HG03108 (cell line): Measurements from ENCODE around the gene TESK1.
"Not testable (repeated sequence)": the region's sequence is repeated elsewhere in the genome, so short reads cannot be mapped to it uniquely, and the experiment has no call there.

ENCODE experiments used
- ATAC-seq: cut with Tn5 transposase; IDR thresholded peaks from one replicate; pipeline ENCODE4 v1.9.1; 2021; ENCODE audit warnings: moderate library complexity; ENCODE audit not compliant: unreplicated experiment

Gene TESK1

GRCh38 chr9:35612843-35613242 is 7.8 kb downstream of the TESK1 start:
- no peak for ATAC-seq

DNA sequence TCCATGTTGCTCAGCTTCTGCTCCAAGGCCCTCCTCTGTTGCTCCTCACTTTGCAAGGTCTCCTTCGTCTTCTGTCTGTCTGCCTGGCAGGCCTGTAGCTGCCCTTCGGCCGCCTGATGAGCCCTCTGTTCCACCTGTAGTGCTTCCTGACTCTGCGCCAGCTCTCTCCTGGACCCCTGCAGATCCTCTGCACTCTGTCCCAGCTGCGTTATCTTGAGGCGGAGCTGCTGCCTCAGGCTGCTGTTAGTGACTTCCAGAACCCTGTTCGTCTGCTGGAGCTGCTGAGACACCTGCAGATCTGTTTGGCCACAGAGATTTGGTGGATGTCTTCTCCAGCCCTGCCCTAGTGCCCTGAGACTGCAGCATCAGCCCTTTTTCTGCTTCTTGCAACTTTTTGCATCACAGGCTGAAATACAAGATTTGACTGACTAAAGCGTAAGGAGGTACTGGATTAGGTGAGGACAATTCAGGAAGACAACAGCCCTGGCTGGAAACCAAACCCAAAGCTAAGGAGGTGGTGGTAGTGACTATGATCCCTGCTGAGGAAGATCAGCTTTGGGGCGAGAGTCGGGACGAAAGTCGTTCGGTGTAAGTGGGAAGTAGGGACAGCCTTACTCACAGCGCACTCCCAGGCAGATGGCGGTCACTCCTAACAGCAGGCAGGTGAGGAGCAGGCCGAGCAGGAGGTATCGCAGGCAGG is 11.1 kb downstream of the TESK1 start:
- ATAC-seq: no peak

DNA sequence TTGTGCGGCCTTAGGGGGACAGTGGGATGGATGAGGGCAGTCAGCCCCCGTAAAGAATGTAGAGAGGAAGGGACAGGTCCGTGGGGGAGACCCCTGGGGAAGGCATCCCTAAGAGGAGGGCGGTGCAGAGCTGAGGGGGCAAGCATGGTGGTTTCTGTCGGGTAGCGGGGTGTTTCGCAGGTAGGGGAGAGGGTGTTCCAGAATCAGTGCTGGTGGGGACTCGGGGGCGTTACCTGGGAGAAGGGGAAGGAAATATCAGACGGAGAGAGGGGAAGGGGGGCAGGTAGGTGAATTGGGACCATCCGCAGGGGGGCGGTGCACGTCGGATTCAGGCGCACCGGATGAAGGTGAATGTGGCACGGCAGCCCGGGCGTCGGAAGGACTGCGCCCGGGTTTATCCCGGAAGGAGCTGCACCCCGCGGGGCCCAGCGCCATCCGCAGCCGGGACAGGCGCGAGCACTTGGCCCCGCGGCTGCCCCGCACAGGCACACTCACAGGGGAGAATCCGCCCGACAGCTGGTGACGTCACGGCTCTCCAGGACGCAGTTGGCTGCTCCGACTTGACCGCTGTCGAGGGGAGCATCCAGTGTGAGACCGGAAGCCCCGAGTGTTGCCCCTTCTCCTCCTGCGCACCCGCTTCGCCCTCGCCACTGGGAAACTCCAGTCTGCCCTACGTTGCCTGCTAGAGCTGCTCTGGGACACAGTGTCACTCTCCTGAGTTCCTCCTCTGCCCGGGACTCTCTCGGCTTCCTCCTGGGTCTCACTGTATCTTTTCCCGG is 11.8 kb downstream of the TESK1 start:
- no peak for ATAC-seq

- ATAC-seq: no peak
Observed at GRCh38 chr9:35617548-35617947, 12.5 kb downstream of the TESK1 start.

GRCh38 chr9:35618325-35618727 is 13.3 kb downstream of the TESK1 start, which contains the start of gene CD72:
CD72 (minus strand) TSS chr9:35618413; CDS start chr9:35618303, 110 bp downstream.
- ATAC-seq: no peak

DNA sequence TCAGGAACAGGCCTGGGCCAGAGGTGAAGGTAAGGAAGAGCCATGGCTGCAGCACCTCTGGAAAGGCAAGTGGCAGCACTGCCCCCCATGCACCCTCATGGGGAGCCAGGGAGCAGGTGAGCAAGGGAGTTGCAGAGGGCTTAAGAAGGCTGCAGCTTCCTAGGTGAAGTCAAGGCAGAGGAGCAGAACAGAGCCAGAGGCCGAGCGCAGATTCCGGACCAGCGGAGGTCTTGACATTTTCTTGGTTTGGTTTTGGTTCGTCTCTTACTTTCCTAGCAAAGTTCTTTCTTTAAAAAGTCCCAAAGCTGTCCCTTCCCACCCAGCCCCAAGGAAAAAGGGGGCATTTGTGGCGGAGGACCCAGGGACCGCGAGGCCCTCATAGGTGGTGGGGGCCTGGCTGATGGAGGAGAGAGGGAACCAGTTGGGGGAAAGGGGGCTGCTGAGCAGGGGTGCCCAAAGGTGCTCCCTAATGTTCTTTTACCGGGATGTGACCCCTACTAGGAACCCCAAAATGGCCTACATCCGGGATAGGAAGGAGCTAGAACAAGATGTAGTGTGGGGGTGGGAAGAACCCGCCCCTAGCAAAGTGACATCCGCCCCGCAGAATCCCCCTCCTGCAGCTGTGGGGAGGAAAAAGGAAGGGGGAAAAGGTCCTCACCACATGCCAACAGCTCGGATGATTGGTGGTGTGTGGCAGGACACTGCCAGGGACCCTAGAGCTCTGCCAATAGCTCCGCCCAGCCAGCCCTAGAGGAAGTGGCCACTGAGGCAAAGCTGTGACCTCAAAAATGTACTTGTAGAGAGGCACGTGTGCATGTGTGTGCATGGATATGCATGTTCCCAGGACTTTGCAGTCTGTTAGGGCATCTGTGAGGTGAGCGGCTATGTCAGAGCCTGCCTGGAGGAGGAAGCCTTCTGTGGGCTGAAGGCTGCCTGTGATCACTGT is 14.1 kb downstream of the TESK1 start:
- peak; percentile 57 for ATAC-seq

DNA sequence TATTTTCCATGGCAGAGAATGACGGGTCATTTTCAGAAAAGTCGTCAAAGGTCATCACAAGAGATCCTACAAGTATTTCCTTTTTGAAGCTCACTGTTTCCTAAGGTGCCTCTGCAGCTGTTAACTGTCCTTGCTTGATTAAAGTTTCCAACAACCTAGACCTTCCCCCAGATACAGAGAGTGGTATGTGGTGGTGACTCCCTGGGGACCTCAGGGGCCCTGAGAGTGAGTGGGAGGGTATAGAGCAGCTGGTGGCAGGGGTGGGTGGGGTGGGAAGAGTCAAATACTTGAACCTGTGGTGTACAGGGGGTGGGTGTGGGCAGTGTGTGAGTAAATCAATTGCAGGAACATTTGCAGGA is 14.7 kb downstream of the TESK1 start:
- peak; percentile 41 for ATAC-seq

GRCh38 chr9:35627575-35627974 is 22.5 kb downstream of the TESK1 start:
- no peak for ATAC-seq

- ATAC-seq: no peak
Observed at GRCh38 chr9:35628389-35628991, 23.4 kb downstream of the TESK1 start.

DNA sequence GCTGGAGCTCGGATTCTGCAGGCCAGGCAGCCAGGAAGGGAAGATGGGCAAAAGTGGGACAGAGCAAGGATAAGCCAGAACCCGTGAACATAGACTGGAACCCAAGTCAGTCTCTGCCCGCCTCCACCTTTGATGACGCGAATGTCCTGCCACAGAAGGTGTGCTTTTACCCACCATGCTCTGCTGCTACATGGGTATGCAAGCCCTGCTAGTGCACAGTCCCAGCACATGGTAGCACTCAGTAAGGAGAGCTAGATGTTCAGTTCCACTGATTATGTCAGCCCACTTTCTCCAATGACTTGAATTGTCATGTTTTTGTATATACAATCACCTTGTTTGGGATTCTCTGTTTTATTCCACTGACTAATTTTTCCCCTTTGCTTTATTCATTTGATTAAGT is 24.5 kb downstream of the TESK1 start:
- no peak for ATAC-seq

GRCh38 chr9:35635730-35636129 is 30.7 kb downstream of the TESK1 start:
- no peak for ATAC-seq

DNA sequence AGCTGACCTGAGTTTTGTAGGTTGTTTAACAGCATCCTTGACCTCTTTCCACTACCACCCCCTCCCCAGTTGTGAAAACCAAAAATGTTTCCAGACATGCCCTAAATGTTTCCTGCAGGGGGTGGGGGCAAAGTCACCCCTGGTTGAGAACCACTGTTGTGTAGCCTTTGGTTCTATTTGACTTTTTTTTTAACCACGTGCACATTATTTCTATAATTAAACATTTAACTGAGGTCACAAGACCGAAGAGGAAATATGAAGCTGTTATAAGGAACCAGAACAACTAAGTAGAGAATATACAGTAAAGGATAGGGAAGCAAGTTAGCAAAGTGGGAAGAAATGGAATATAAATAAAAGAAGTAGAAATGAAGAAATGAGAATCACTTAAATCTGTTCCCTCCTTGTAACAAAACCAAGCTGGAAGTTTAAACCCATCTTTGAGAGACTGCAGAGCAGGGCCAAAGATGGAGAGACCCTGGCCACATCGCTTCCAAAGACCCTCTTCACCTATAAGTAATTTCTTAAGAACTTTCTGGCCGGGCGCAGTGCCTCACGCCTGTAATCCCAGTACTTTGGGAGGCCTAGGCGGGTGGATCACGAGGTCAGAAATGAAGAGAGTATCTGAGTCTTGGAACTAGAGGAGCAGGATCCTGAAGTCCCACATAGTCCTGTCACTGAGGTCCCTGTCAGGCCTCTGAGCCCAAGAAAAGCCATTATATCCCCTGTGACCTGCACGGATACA is 31.2 kb downstream of the TESK1 start:
- no peak for ATAC-seq

GRCh38 chr9:35636877-35637246 is 31.8 kb downstream of the TESK1 start:
- ATAC-seq: not testable (repeated sequence)

GRCh38 chr9:35637427-35637955 is 32.4 kb downstream of the TESK1 start:
- ATAC-seq: not testable (repeated sequence)

DNA sequence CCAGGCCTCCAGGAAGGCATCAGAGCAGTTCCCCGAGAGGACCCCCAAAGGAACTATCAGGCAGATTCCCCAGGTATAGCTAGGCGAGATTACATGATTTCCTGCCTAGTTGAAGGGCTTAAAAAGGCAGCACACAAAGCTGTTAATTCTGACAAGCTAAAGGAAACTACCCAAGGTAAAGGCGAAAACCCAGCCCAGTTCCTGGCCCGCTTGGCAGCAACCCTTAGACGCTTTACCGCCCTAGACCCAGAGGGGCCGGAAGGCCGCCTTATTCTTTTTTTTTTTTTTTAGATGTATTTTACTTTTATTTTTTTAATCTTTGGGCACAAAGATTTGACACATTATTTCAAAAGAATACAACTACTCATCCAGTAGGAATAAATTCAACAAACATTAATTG is 33.7 kb downstream of the TESK1 start:
- not testable (repeated sequence) for ATAC-seq

- ATAC-seq: not testable (repeated sequence)
Observed at GRCh38 chr9:35639225-35639624, 34.2 kb downstream of the TESK1 start.

- ATAC-seq: no peak
Observed at GRCh38 chr9:35639631-35640030, 34.6 kb downstream of the TESK1 start.

DNA sequence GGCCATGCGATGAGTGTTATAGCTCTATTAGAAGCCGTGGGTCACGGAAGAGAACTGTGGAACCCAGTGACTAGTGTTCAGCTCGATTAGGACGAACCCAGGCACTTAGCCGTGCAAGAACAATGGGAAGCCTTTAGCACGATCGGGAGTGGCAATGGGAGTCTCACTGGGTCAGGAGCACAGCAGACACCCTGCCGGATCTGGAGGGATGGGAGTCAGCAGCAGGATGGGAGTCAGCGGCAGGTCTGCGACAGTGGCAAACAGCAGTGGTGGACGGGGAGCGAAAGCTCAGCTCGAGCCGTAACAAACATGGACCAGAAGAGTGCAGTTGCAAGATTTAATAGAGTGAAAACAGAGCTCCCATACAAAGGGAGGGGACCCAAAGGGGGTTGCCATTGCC is 35.4 kb downstream of the TESK1 start:
- ATAC-seq: not testable (repeated sequence)

GRCh38 chr9:35641478-35641877 is 36.4 kb downstream of the TESK1 start:
- ATAC-seq: not testable (repeated sequence)

- no peak for ATAC-seq
Observed at GRCh38 chr9:35643046-35643445, 38.0 kb downstream of the TESK1 start.
